Liver (tissue), 9 donors: Measurements from ENCODE around the gene UPP1. TPM values are rescaled to one million over a fixed set of nuclear protein-coding genes. Genes with fewer than 3 reads are reported as not detected.

Experiments
- DNase-seq: peaks from one replicate; pipeline ENCODE4 v3.0.0-alpha.2; 2017; ENCODE audit warnings: low spot score
- H3K27ac ChIP-seq, 2 donors: one replicate each; pipeline ENCODE4 v1.7.0; 2013; ENCODE audit warnings: inconsistent platforms in 2 of 2, low read length in 2 of 2, control low read depth in 1 of 2, low read depth in 1 of 2, mild to moderate bottlenecking in 1 of 2
- H3K27me3 ChIP-seq, 4 donors: one replicate each; pipeline versions ENCODE4 v1.6.1 to v1.7.0; 2013; ENCODE audit warnings: low read length in 3 of 4, inconsistent platforms in 1 of 4, mild to moderate bottlenecking in 1 of 4, moderate library complexity in 1 of 4; ENCODE audit not compliant: control insufficient read depth in 4 of 4, insufficient read depth in 4 of 4
- H3K36me3 ChIP-seq, 4 donors: one replicate each; pipeline versions ENCODE4 v1.6.1 to v1.7.0; 2013; ENCODE audit warnings: low read length in 3 of 4, mild to moderate bottlenecking in 3 of 4, low read depth in 1 of 4, moderate library complexity in 1 of 4; ENCODE audit not compliant: control insufficient read depth in 4 of 4, insufficient read depth in 3 of 4
- H3K4me1 ChIP-seq, 4 donors: one replicate each; pipeline versions ENCODE4 v1.6.1 to v1.7.0; 2013; ENCODE audit warnings: low read length in 3 of 4, mild to moderate bottlenecking in 3 of 4, moderate library complexity in 1 of 4; ENCODE audit not compliant: control insufficient read depth in 4 of 4, insufficient read depth in 4 of 4
- H3K4me3 ChIP-seq, 3 donors: one replicate each; pipeline versions ENCODE4 v1.6.1 to v1.7.0; 2013; ENCODE audit warnings: low read length in 3 of 3, control low read depth in 1 of 3, low read depth in 1 of 3, mild to moderate bottlenecking in 1 of 3
- H3K9ac ChIP-seq, 2 donors: one replicate each; pipeline ENCODE4 v1.7.0; 2013; ENCODE audit warnings: low read length in 2 of 2, mild to moderate bottlenecking in 2 of 2, moderate library complexity in 2 of 2, control low read depth in 1 of 2, low read depth in 1 of 2
- H3K9me3 ChIP-seq, 4 donors: one replicate each; pipeline versions ENCODE4 v1.6.1 to v1.7.0; 2013; ENCODE audit warnings: low read length in 3 of 4; ENCODE audit not compliant: control insufficient read depth in 4 of 4
- ATF3 ChIP-seq: IDR thresholded peaks from 2 replicates; pipeline ENCODE4 v1.6.1; 2016; ENCODE audit warnings: antibody characterized with exemption
- CTCF ChIP-seq: fragments of 150-350 bp; IDR thresholded peaks from 2 replicates; pipeline ENCODE4 v1.5.1; 2017; ENCODE audit warnings: improper control_type of control experiment, low read depth, low read length; ENCODE audit not compliant: missing input control
- EGR1 ChIP-seq, 2 donors: IDR thresholded peaks; 2 replicates each; pipeline ENCODE4 v1.6.1; 2016 to 2018; ENCODE audit warnings: antibody characterized with exemption in 2 of 2, low read depth in 2 of 2
- FOXA1 ChIP-seq: IDR thresholded peaks from 2 replicates; pipeline ENCODE4 v1.6.1; 2016; ENCODE audit warnings: antibody characterized with exemption
- FOXA2 ChIP-seq: IDR thresholded peaks from 2 replicates; pipeline ENCODE4 v1.6.1; 2016; ENCODE audit warnings: antibody characterized with exemption
- GABPA ChIP-seq, 2 donors: IDR thresholded peaks in 1 of 2; conservative IDR thresholded peaks in 1 of 2; 2 replicates each; pipeline ENCODE4 v1.6.1; 2016; ENCODE audit warnings: antibody characterized with exemption in 2 of 2, mild to moderate bottlenecking in 1 of 2, moderate library complexity in 1 of 2
- HNF4G ChIP-seq: IDR thresholded peaks from 2 replicates; pipeline ENCODE4 v1.6.1; 2016; ENCODE audit warnings: antibody characterized with exemption
- JUND ChIP-seq, 2 donors: IDR thresholded peaks; 2 replicates each; pipeline ENCODE4 v1.6.1; 2016; ENCODE audit warnings: antibody characterized with exemption in 2 of 2
- MAX ChIP-seq: IDR thresholded peaks from 2 replicates; pipeline ENCODE4 v1.6.1; 2016; ENCODE audit warnings: antibody characterized with exemption
- NR2F2 ChIP-seq: IDR thresholded peaks from 2 replicates; pipeline ENCODE4 v1.6.1; 2016; ENCODE audit warnings: antibody characterized with exemption
- RXRA ChIP-seq, 2 donors: IDR thresholded peaks; 2 replicates each; pipeline ENCODE4 v1.6.1; 2017 to 2018; ENCODE audit warnings: antibody characterized with exemption in 2 of 2, mild to moderate bottlenecking in 1 of 2
- SP1 ChIP-seq: IDR thresholded peaks from 2 replicates; pipeline ENCODE4 v1.6.1; 2018; ENCODE audit warnings: antibody characterized with exemption, mild to moderate bottlenecking
- TAF1 ChIP-seq: conservative IDR thresholded peaks from 2 replicates; pipeline ENCODE4 v1.6.1; 2016; ENCODE audit warnings: antibody characterized with exemption, mild to moderate bottlenecking
- YY1 ChIP-seq: IDR thresholded peaks from 2 replicates; pipeline ENCODE4 v1.6.1; 2016; ENCODE audit warnings: antibody characterized with exemption, mild to moderate bottlenecking
- ZBTB33 ChIP-seq: IDR thresholded peaks from 2 replicates; pipeline ENCODE4 v1.6.1; 2016; ENCODE audit warnings: antibody characterized with exemption
- WGBS: extraction: QIAGEN DNeasy Blood & Tissue Kit; methylation state at CpG from one replicate; pipeline ENCODE4 v1.1.7; 2013; 5-methylcytosine and 5-hydroxymethylcytosine counted together
- polyA plus RNA-seq, 2 donors: library from polyadenylated mRNA; stranded (reverse) in 1 of 2; unstranded in 1 of 2; fragments of 200-250 nt in 1 of 2; fragments of >200 nt in 1 of 2; fragmentation: Nextera tagmentation in 1 of 2; extraction: Ambion mirVana in 1 of 2; gene quantifications; one replicate each; pipeline versions ENCODE4 v1.2.1 to v1.2.3, GENCODE V29; 2013 to 2015
- total RNA-seq, 2 donors: library from RNA; depleted of rRNA; stranded (reverse); fragments of >200 nt; gene quantifications; one replicate each; pipeline ENCODE4 v1.2.3, GENCODE V29; 2014
- donor health status: healthy.
- donor health status: healthy.
- donor health status: healthy.
- donor health status: healthy.
- donor health status: healthy.

UPP1 gene
- total and polyA plus RNA-seq, 4 donors: 3.1 to 18.8 (median 9.1) TPM

- H3K4me1 ChIP-seq: no peaks in the 10 kb centered on the region
- H3K9me3 ChIP-seq: no peaks in the 10 kb centered on the region
- H3K36me3 ChIP-seq: no peaks in the 10 kb centered on the region
- no peak for TF ChIP-seq FOXA2
- no peak for TF ChIP-seq RXRA (IDR thresholded peaks at IDR 0.05)
- no peak for TF ChIP-seq CTCF
- TF ChIP-seq HNF4G: no peak
- no peak for TF ChIP-seq GABPA (IDR thresholded peaks at IDR 0.05 in 1 of 2, conservative IDR thresholded peaks at IDR 0.05 in 1 of 2)
- no peak for TF ChIP-seq FOXA1
- no peak for TF ChIP-seq EGR1 (IDR thresholded peaks at IDR 0.05; ENCODE audit: low read depth in 2 of 2)
- no peak for TF ChIP-seq YY1
- no peak for TF ChIP-seq SP1
- TF ChIP-seq MAX: no peak
- no peak overlapping the region for H3K27ac ChIP-seq
- no peak overlapping the region for H3K9ac ChIP-seq
- no peak for DNase-seq
- H3K27me3 ChIP-seq: no peaks in the 10 kb centered on the region
- H3K4me3 ChIP-seq: no peak overlapping the region
- 73% methylated on average over 9 of the region's 9 CpGs for WGBS
These were observed 43.8 kb upstream of the UPP1 start for GRCh38 chr7:48045195-48045765.

GRCh38 chr7:48046458-48046857 is 42.6 kb upstream of the UPP1 start:
- no peak overlapping the region for H3K9ac ChIP-seq
- DNase-seq: no peak
- WGBS: 69% methylated on average over 14 of the region's 14 CpGs
- no peak overlapping the region for H3K27ac ChIP-seq
- H3K4me1 ChIP-seq: no peaks in the 10 kb centered on the region
- H3K27me3 ChIP-seq: no peaks in the 10 kb centered on the region
- H3K36me3 ChIP-seq: no peaks in the 10 kb centered on the region
- H3K9me3 ChIP-seq: no peaks in the 10 kb centered on the region
- H3K4me3 ChIP-seq: no peak overlapping the region
- TF ChIP-seq ATF3 (no peak), ZBTB33 (no peak), JUND (IDR thresholded peaks at IDR 0.05) (no peak), GABPA (IDR thresholded peaks at IDR 0.05 in 1 of 2, conservative IDR thresholded peaks at IDR 0.05 in 1 of 2) (no peak), TAF1 (no peak), CTCF (no peak), HNF4G (no peak), EGR1 (IDR thresholded peaks at IDR 0.05; ENCODE audit: low read depth in 2 of 2) (no peak), NR2F2 (no peak)
